ENCODE results near the gene IMPG2.
"Not testable (repeated sequence)": the region's sequence is repeated elsewhere in the genome, so short reads cannot be mapped to it uniquely, and the experiment has no call there.

The IMPG2 gene

DNA sequence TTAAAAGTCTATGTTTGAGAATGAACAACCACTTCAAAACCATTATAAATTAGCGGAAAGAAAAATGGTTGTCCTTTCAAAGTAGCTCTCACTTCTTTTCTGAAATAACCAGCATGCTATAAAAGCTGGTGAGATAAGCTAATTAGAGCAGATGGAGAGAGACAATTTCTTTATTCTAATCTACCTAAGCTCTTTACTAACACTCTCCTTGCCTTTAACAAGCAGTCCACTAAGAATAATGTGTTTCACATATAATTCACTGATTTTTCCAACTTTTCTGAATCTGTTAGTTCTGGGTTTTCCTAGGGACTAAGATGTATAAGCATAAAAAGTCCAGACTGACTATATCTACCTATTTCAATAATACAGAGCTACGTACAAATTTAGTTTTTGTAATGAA is at the start of gene IMPG2:
TSS of gene IMPG2 (minus strand) at position 101 of the 400 bp plus-strand sequence. CDS start 203 bp downstream, outside the sequence.
- DNase-seq, result no peak

- DNase-seq, result no peak
These were observed 42.0 kb upstream of the IMPG2 start for GRCh38 chr3:101362406-101362805.

- no peak for DNase-seq
These were observed 31.5 kb upstream of the IMPG2 start for GRCh38 chr3:101351829-101352228.

GRCh38 chr3:101340591-101340990 is 20.2 kb upstream of the IMPG2 start:
- no peak for DNase-seq

GRCh38 chr3:101333883-101334282 is 13.5 kb upstream of the IMPG2 start:
- no peak for DNase-seq

GRCh38 chr3:101329016-101329673 is 8.8 kb upstream of the IMPG2 start:
- DNase-seq, result no peak

- DNase-seq, result no peak
These were observed 5.2 kb upstream of the IMPG2 start for GRCh38 chr3:101325393-101326134.

DNA sequence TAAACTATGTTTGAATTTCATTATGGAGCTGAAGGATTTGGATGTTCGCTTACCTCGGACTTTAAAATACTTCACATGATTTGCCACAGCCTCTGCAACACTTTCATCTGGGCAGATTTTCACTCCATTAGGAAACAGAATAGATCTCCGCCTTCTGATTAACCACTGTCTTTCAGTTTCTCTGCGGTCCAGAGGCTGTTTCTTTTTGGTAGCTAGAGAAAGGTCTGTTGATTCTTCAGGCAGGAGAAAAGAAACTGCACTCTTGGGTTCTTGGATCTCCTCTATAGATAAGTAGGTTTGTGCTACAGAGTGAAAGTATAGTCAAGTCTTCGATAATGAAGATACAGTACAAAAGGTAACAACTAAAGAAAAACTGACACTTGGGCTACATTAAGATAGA is 844 bp downstream of the IMPG2 start:
- DNase-seq, result no peak

GRCh38 chr3:101312545-101312944 is 7.8 kb downstream of the IMPG2 start:
- no peak for DNase-seq

DNA sequence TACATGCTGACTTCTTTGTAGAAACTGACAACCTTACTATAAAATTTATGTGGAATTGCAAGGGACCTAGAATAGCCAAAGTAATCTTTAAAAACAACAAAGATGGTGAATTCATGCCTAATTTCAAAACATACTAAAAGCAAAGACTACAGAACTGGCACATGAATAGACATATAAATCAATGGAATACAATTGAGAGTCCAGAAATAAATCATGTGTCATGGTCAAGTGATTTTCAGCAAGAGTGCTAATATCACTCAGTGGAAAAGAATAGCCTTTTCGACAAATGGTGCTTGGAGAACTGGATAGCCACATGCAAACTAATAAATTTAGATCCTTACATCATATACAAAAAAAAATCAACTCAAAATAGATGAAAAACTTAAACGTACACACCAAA is 8.7 kb downstream of the IMPG2 start:
- no peak for DNase-seq

DNA sequence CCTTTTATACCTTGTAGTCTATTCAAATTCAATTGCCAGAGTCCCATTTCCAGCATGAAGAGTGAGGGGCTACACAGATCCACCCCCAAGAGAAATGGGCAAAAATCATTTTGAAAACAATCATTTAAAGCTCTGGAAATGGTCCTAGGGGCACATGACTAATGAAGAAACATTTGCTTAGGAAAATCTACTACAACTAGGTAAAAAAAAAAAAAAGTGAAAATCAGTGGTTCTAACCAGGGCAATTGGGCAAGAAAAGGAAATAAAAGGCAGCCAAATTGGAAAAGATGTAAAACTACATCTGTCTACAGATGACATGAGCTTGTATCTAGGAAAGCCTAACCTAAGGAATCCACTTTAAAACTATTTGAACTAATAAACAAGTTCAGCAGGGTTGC is 9.4 kb downstream of the IMPG2 start:
- DNase-seq, result no peak

DNA sequence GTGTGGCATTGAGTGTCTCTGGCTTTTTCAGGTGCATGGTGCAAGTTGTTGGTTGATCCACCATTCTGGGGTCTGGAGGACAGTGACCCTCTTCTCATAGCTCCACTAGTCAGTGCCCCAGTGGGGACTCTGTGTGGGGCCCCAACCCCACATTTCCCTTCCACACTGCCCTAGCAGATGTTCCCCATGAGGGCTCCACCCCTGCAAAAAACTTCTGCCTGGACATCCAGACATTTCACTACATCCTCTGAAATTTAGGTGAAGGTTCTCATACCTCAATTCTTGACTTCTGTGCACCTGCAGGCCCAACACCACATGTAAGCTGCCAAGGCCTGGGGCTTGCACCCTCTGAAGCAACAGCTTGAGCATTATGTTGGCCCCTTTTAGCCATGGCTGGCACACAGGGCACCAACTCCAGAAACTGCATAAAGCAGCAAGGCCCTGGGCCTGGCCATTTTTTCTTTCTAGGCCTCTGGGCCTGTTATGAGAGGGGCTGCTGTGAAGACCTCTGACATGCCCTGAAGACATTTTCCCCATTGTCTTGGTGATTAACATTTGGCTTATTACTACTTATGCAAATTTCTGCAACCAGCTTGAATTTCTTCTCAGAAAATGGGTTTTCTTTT is 12.1 kb downstream of the IMPG2 start:
- not testable (repeated sequence) for DNase-seq

DNA sequence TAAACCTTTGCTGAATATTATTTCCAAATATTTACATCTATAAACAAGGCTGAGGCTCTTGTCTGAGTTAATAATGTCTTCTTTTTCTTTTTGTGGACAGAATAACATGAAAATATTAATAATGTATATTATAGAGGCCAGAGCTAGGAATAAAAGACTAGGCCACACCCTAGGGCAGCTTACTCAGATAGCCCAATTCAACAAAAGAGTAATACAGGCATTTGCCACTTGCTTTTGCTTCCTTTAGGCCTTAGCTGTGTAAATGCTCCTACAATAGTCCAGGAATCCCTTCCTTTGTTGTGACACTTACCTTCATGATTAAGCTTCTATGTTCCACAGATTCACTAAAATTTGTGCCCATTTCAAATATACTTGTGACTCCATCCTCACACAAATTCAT is 16.5 kb downstream of the IMPG2 start:
- no peak for DNase-seq

DNA sequence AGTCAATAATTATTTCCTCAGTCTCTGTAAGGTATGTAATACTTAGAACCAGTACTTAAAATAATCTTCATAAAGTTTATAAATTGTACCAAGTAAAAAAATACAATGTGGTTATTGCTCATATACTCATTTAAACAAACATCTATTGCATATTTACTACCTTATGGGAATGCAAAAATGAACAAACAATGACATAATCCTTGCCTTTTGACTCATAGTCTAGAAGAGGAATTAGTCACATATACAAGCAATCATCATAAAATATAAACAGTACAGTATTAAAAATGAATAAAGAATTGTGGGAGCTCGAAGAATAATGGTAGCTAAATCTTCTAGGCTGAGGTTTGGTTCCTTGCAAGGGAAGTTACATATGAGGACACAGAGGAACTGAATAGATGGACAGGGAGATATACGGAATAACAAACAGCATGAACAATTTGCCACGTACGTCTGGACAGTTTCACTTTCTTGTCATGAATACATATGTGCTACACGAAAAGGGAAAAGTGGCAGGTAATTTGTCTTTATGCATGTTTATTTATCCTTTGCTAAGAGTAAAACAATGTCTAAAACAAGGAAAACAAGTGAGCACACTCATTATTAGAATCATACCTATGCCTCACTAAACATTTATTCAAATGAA is 17.2 kb downstream of the IMPG2 start:
- no peak for DNase-seq

GRCh38 chr3:101300073-101300472 is 20.3 kb downstream of the IMPG2 start:
- no peak for DNase-seq

- no peak for DNase-seq
These were observed 28.3 kb downstream of the IMPG2 start for GRCh38 chr3:101292027-101292426.

DNA sequence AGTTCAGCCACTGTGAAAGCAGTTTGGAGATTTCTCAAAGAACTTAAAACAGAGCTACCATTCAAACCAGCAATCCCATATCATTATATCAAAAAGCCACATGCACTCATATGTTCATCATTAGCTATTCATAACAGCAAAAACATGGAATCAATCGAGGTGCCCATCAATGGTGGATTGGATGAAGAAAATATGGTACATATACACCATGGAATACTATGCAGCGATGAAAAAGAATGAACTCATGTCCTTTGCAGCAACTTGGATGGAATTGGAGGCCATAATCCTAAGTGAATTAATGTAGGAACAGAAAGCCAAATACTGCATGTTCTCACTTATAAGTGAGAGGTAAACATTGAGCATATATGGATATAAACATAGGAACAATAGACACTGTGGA is 32.1 kb downstream of the IMPG2 start:
- no peak for DNase-seq

DNA sequence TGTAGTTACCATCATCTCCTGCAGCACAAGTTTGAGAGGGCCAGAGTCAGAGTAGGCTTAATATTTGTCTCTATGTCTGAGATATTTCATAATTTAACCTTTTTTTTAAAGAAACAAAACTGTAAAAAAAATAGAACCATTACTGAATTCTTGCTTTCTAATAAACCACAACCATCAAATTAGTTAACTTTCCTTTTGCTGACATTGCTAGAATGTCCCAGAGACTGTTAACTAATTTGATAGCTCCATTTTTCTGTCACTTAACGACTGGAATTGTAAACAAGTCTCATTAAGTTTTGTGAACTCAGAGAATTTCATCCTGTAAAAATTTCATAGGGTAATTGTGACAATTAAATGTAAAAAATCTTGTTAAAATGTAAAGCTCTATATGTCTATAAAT is 35.6 kb downstream of the IMPG2 start:
- no peak for DNase-seq

DNA sequence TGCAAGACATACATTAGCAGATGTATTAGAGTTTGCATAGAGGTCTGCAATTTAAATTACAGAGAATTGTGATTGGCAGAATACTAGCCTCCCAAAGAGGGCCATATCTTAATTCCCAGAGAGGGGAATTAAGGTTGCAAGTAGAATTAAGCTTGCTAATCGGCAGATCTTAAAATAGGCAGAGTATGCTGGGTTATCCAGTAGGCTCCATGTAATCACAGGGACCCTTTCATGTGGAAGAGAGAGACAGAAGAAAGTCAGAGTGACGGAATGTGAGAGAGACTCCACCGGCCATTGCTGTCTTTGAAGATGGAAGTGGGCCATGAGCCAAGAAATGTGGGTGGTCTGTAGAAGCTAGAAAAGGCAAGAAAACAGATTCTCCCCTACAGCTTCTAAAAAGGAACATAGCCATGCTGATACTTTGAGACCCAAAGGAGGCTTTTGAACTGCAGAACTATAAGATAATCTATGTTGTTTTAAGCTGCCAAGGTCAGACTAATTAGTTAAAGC is 38.8 kb downstream of the IMPG2 start:
- no peak for DNase-seq

DNA sequence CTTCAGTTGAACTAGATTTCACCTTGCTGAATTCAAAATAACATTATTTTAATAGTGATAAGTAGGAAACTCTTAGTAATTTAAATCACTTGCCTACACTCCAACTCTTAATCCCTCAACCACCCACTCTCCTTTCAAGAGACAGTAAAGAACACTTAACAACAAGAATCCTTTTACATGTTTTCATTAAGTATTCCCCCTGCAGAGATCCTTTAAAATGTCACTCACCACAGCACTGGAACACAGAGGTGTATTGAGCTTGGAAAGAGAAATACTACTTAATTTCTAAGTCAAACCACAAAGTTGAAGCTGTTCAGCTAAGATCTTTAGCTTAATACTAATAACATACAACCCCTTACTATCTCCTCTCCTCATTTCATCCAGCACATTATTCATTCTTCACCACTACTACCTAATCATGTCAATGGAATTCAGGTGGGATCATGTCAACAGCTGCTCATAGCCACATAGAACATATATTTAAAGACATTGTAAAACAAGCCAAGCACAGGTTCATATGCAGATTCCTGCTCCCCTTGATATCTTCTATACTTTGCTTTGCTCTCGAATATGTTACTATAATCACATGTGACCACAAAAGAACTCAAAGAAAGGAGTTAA is 40.5 kb downstream of the IMPG2 start:
- DNase-seq, result no peak

- DNase-seq, result no peak
These were observed 41.2 kb downstream of the IMPG2 start for GRCh38 chr3:101279162-101279561.

DNA sequence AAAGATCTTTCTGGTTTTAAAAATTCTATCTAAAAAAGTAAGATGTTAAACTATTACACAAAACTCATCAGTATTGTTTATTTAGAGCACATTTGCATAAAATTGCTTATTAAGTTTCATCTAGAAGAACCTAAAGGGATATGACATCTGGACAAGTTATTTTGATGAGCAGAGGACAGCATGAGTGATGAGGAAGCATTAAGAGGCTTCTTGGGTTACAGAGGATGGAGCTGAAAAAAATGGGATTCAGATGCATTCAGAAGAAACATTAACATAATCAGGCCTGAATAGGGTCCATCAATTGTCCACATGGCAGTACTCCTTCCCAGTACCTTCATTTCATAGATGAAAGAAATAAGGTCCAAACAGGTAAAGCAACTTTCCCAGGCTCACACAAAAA is 41.6 kb downstream of the IMPG2 start:
- no peak for DNase-seq

DNA sequence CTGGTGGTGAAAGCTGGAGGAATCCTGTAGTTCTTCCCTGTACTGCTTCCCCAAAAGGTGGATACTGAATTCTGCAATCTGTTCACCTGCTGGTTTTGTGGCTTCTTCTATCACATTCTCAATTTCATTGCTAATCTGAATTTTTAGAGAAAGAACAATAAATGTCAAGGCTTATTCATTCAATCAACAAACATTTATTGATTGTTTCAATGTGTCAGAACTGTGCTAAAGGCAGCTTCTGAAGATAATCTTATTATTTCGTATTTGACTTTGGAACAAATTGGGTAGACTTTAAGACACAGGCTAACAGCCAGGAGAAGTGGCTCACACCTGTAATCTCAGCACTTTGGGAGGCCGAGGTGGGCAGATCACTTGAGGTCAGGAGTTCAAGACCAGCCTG is 46.8 kb downstream of the IMPG2 start:
- DNase-seq, result no peak

All from NCI-H1694 treated with DMSO at 0.1 percent for 48 hours (cell line).